NK-92 treated with Interleukin-12 subunit alpha and Interleukin-12 subunit beta, amount 100 ng/mL, for 24 hours (cell line): Measurements from ENCODE around the gene DR1.
"Not testable (repeated sequence)": the region's sequence is repeated elsewhere in the genome, so short reads cannot be mapped to it uniquely, and the experiment has no call there.

Experiments
- DNase-seq: peaks from one replicate; lab custom pipeline; 2025; lab: John Stamatoyannopoulos, UW

The DR1 gene

GRCh38 chr1:93340090-93340489 is 5.6 kb upstream of the DR1 start:
- no peak for DNase-seq

- DNase-seq: no peak
Measured at GRCh38 chr1:93344484-93344883, 1.2 kb upstream of the DR1 start.

GRCh38 chr1:93344886-93345632 is 648 bp upstream of the DR1 start:
- no peak for DNase-seq

- DNase-seq: peak; percentile 42
Measured at GRCh38 chr1:93346421-93346993, 800 bp downstream of the DR1 start.

- DNase-seq: no peak
Measured at GRCh38 chr1:93347334-93347899, 1.7 kb downstream of the DR1 start.

- no peak for DNase-seq
Measured at GRCh38 chr1:93348104-93348728, 2.5 kb downstream of the DR1 start.

- DNase-seq: no peak
Measured at GRCh38 chr1:93349231-93350135, 3.8 kb downstream of the DR1 start.

- DNase-seq: no peak
Measured at GRCh38 chr1:93350322-93350721, 4.6 kb downstream of the DR1 start.

- DNase-seq: no peak
Measured at GRCh38 chr1:93350875-93351274, 5.2 kb downstream of the DR1 start.

GRCh38 chr1:93351346-93351745 is 5.6 kb downstream of the DR1 start:
- not testable (repeated sequence) for DNase-seq

GRCh38 chr1:93352376-93352775 is 6.7 kb downstream of the DR1 start:
- DNase-seq: no peak

GRCh38 chr1:93353286-93353685 is 7.6 kb downstream of the DR1 start:
- no peak for DNase-seq

GRCh38 chr1:93354749-93355148 is 9.0 kb downstream of the DR1 start:
- no peak for DNase-seq

GRCh38 chr1:93357242-93357641 is 11.5 kb downstream of the DR1 start:
- no peak for DNase-seq

GRCh38 chr1:93358293-93358692 is 12.6 kb downstream of the DR1 start:
- no peak for DNase-seq

GRCh38 chr1:93360111-93360510 is 14.4 kb downstream of the DR1 start:
- DNase-seq: no peak

- DNase-seq: no peak
Measured at GRCh38 chr1:93362237-93362636, 16.5 kb downstream of the DR1 start.

GRCh38 chr1:93365813-93366212 is 20.1 kb downstream of the DR1 start:
- no peak for DNase-seq

- DNase-seq: no peak
Measured at GRCh38 chr1:93369734-93370133, 24.0 kb downstream of the DR1 start.

GRCh38 chr1:93374334-93375106 is 28.8 kb downstream of the DR1 start:
- no peak for DNase-seq

GRCh38 chr1:93384656-93385055 is 38.9 kb downstream of the DR1 start:
- no peak for DNase-seq
